Ishikawa (cell line): ENCODE results near the gene FIGN.

Source experiments
- CEBPB ChIP-seq: IDR thresholded peaks from 2 replicates; pipeline ENCODE4 v1.6.1; 2012
- CREB1 ChIP-seq: IDR thresholded peaks from 2 replicates; pipeline ENCODE4 v1.6.1; 2012; ENCODE audit warnings: low read depth
- EGR1 ChIP-seq: IDR thresholded peaks from 2 replicates; pipeline ENCODE4 v1.6.1; 2012
- EP300 ChIP-seq: IDR thresholded peaks from 2 replicates; pipeline ENCODE4 v1.6.1; 2012; ENCODE audit warnings: borderline replicate concordance
- FOXM1 ChIP-seq: IDR thresholded peaks from 2 replicates; pipeline ENCODE4 v1.6.1; 2012; ENCODE audit warnings: low read depth, borderline replicate concordance
- NFIC ChIP-seq: IDR thresholded peaks from 2 replicates; pipeline ENCODE4 v1.6.1; 2012
- RAD21 ChIP-seq: IDR thresholded peaks from 2 replicates; pipeline ENCODE4 v1.6.1; 2012; ENCODE audit warnings: low read depth
- TAF1 ChIP-seq: IDR thresholded peaks from 2 replicates; pipeline ENCODE4 v1.6.1; 2012; ENCODE audit warnings: low read depth, mild to moderate bottlenecking
- TCF12 ChIP-seq: IDR thresholded peaks from 2 replicates; pipeline ENCODE4 v1.6.1; 2012; ENCODE audit warnings: low read depth
- TEAD4 ChIP-seq: IDR thresholded peaks from 2 replicates; pipeline ENCODE4 v1.6.1; 2012
- YY1 ChIP-seq: IDR thresholded peaks from 2 replicates; pipeline ENCODE4 v1.6.1; 2012; ENCODE audit warnings: low read depth
- ZBTB7A ChIP-seq: IDR thresholded peaks from 2 replicates; pipeline ENCODE4 v1.6.1; 2012; ENCODE audit warnings: low read depth
- TF ChIP-seq, protein P1 (sequence below): IDR thresholded peaks from 2 replicates; pipeline ENCODE4 v1.6.1; 2012
- TF ChIP-seq, protein P2 (sequence below): IDR thresholded peaks from 2 replicates; pipeline ENCODE4 v1.6.1; 2012; ENCODE audit warnings: low read depth, mild to moderate bottlenecking
- TF ChIP-seq, protein P3 (sequence below): IDR thresholded peaks from 2 replicates; pipeline ENCODE4 v1.6.1; 2012

Gene FIGN

DNA sequence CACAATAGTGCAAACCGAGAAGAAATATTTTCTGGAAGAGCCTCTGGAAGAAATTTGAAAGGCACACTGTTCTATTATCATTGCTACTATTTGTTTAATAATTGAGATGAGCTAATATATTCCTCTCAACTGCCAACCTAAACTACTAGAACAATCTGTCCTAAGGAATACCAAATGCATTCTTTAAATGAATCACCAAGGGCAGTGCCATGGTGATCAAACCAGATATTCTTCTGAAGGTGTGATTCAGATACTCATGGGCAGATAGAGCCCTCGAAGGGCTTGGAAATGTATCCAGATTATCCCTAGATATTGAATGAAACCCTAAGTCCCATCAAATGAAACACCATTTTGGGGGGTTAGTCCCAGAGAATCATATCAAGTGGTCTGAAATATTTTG is 76.6 kb downstream of the FIGN start:
- TF ChIP-seq YY1 (no peak), CEBPB (no peak), NFIC (no peak), RAD21 (no peak), TEAD4 (no peak), CREB1 (no peak), EGR1 (no peak), TAF1 (no peak), EP300 (no peak)
- TF ChIP-seq, protein P1, sequence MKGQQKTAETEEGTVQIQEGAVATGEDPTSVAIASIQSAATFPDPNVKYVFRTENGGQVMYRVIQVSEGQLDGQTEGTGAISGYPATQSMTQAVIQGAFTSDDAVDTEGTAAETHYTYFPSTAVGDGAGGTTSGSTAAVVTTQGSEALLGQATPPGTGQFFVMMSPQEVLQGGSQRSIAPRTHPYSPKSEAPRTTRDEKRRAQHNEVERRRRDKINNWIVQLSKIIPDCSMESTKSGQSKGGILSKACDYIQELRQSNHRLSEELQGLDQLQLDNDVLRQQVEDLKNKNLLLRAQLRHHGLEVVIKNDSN, result no peak
- TF ChIP-seq, protein P2, sequence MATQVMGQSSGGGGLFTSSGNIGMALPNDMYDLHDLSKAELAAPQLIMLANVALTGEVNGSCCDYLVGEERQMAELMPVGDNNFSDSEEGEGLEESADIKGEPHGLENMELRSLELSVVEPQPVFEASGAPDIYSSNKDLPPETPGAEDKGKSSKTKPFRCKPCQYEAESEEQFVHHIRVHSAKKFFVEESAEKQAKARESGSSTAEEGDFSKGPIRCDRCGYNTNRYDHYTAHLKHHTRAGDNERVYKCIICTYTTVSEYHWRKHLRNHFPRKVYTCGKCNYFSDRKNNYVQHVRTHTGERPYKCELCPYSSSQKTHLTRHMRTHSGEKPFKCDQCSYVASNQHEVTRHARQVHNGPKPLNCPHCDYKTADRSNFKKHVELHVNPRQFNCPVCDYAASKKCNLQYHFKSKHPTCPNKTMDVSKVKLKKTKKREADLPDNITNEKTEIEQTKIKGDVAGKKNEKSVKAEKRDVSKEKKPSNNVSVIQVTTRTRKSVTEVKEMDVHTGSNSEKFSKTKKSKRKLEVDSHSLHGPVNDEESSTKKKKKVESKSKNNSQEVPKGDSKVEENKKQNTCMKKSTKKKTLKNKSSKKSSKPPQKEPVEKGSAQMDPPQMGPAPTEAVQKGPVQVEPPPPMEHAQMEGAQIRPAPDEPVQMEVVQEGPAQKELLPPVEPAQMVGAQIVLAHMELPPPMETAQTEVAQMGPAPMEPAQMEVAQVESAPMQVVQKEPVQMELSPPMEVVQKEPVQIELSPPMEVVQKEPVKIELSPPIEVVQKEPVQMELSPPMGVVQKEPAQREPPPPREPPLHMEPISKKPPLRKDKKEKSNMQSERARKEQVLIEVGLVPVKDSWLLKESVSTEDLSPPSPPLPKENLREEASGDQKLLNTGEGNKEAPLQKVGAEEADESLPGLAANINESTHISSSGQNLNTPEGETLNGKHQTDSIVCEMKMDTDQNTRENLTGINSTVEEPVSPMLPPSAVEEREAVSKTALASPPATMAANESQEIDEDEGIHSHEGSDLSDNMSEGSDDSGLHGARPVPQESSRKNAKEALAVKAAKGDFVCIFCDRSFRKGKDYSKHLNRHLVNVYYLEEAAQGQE, result no peak
- TF ChIP-seq, protein P3, sequence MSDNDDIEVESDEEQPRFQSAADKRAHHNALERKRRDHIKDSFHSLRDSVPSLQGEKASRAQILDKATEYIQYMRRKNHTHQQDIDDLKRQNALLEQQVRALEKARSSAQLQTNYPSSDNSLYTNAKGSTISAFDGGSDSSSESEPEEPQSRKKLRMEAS, result no peak

DNA sequence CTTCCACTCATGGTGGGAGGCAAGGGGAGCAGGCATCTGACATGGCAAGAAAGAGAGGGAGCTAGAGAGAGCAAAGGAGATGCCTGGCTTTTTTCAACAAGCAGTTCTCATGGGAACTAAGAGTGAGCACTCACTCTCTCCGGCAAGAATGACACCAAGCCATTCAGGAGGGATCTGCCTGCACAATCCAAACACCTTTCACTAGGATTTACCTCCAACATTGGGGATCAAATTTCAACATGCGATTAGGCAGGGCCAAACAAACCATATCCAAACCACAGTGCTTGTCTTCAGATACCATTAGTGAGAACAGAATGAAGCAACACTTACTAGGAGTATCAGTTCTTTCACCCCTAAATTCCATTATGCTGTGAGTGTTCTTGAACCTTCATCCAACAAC is 77.3 kb downstream of the FIGN start:
- TF ChIP-seq ZBTB7A, result no peak
- TF ChIP-seq EP300, result no peak
- TF ChIP-seq CREB1, result no peak
- TF ChIP-seq, protein P3, result no peak
- TF ChIP-seq, protein P1, result no peak
- no peak for TF ChIP-seq FOXM1
- TF ChIP-seq YY1, result no peak
- no peak for TF ChIP-seq EGR1
- no peak for TF ChIP-seq TAF1
- TF ChIP-seq TEAD4, result no peak
- TF ChIP-seq CEBPB, result no peak
- no peak for TF ChIP-seq TCF12
- no peak for TF ChIP-seq RAD21
- TF ChIP-seq, protein P2, result no peak
- TF ChIP-seq NFIC, result no peak

DNA sequence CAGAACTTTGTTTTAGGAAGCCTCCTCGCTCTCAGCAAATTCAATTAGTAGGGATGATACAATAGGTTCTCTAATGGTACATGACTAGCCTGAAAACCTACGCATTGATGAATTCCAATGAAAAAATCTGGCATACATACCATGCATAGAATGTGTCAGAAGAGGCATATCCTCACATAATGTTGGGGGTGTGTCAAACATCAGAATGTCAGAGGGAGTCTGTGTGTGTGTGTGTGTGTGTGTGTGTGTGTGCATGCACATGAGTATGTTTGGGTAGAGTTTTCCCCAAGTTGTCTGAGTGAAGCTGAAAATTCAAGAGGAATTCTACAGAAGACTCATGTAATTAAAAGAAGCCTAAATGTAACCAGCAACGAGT is 78.5 kb downstream of the FIGN start:
- TF ChIP-seq, protein P3, result no peak
- TF ChIP-seq CREB1, result no peak

DNA sequence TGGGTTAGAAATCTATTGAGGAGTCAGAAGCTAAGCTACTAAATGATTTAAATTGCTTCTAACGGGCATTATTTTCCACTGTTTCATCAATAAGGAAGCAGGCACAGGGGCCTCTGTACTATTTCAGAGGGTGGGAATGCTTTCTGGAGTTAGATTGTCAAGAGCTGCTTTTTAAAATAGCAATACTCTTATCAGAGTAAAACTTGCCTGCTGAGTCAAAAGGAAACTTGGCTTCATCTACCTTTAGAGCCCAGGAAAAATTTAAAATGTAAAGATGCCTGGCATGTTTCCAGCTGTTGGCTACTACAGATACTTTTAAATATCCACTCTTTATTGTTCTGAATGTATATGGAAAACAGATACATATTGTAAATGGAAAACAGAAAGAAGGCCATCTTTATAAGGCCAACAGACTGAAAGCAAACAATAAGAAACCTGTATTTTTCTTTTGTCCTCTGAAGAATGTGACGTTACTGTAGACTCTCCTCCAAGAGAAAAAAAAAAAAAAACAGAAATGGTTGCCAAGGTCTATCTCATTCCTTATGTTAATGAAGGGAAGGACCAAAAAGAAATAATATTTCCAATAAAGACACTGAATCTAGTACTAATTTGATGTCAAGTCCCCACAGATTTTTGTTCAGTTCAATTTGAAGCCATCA is 79.1 kb downstream of the FIGN start:
- TF ChIP-seq TAF1 (no peak), RAD21 (no peak), TCF12 (no peak), ZBTB7A (no peak), YY1 (no peak), CREB1 (no peak), EGR1 (no peak), CEBPB (no peak), TEAD4 (no peak), NFIC (no peak), EP300 (no peak), FOXM1 (no peak)
- TF ChIP-seq, protein P1, result no peak
- TF ChIP-seq, protein P3, result no peak
- TF ChIP-seq, protein P2, result no peak
